Colon (tissue), 2 donors: ENCODE results near the gene RSPRY1.

Experiments used
- FAIRE-seq: peaks from 2 replicates; lab custom pipeline; 2012; peaks lifted over from hg19 to GRCh38; lab: Jason Lieb, UNC
- donor health status: control.
- donor health status: control.

The RSPRY1 gene

GRCh38 chr16:57224651-57225335 is 38.7 kb downstream of the RSPRY1 start:
- no peak for FAIRE-seq

- no peak for FAIRE-seq
Observed at GRCh38 chr16:57225978-57226377, 39.8 kb downstream of the RSPRY1 start.

GRCh38 chr16:57226701-57227621 is 40.8 kb downstream of the RSPRY1 start:
- no peak for FAIRE-seq

- no peak for FAIRE-seq
Observed at GRCh38 chr16:57229079-57229478, 43.0 kb downstream of the RSPRY1 start.

GRCh38 chr16:57231821-57232350 is 45.8 kb downstream of the RSPRY1 start:
- no peak for FAIRE-seq

- no peak for FAIRE-seq
Observed at GRCh38 chr16:57233944-57234706, 48.0 kb downstream of the RSPRY1 start.

- FAIRE-seq, result no peak
Observed at GRCh38 chr16:57234707-57235092, 48.6 kb downstream of the RSPRY1 start.

- FAIRE-seq, result no peak
Observed at GRCh38 chr16:57235128-57236021, 49.2 kb downstream of the RSPRY1 start.

GRCh38 chr16:57236022-57236350 is 49.9 kb downstream of the RSPRY1 start:
- no peak for FAIRE-seq

GRCh38 chr16:57238682-57239081 is 52.6 kb downstream of the RSPRY1 start:
- FAIRE-seq, result no peak

- FAIRE-seq, result no peak
Observed at GRCh38 chr16:57239107-57239506, 53.0 kb downstream of the RSPRY1 start.

GRCh38 chr16:57240851-57241250 is 54.7 kb downstream of the RSPRY1 start:
- FAIRE-seq, result no peak

GRCh38 chr16:57242650-57243049 is 56.5 kb downstream of the RSPRY1 start:
- no peak for FAIRE-seq

GRCh38 chr16:57244463-57244766 is 58.3 kb downstream of the RSPRY1 start:
- FAIRE-seq, result no peak

GRCh38 chr16:57244767-57245471 is 58.8 kb downstream of the RSPRY1 start, which contains the start of gene ARL2BP:
Gene ARL2BP, plus strand, starts transcription at chr16:57245259. Its CDS starts 109 bp downstream, at chr16:57245368.
- FAIRE-seq, result no peak

GRCh38 chr16:57245472-57246113 is 59.5 kb downstream of the RSPRY1 start:
- no peak for FAIRE-seq

GRCh38 chr16:57251352-57251751 is 65.2 kb downstream of the RSPRY1 start:
- no peak for FAIRE-seq

GRCh38 chr16:57252148-57252721 is 66.1 kb downstream of the RSPRY1 start:
- no peak for FAIRE-seq

- no peak for FAIRE-seq
Observed at GRCh38 chr16:57253466-57253865, 67.3 kb downstream of the RSPRY1 start.
